H1 (cell line): Measurements from ENCODE around the gene LRRC28. TPM values are rescaled to one million over a fixed set of nuclear protein-coding genes. Genes with fewer than 3 reads are reported as not detected.

Source experiments
- CEBPB ChIP-seq: IDR thresholded peaks from 2 replicates; pipeline ENCODE4 v1.6.1; 2012; ENCODE audit warnings: low read depth, low read length
- CTBP2 ChIP-seq: IDR thresholded peaks from 2 replicates; pipeline ENCODE4 v1.7.0; 2011; ENCODE audit warnings: borderline replicate concordance, mild to moderate bottlenecking, moderate library complexity, mixed read lengths, low read length; ENCODE audit not compliant: insufficient read depth, insufficient read length
- EP300 ChIP-seq, 2 experiments: IDR thresholded peaks; 1 replicate in 1 of 2; 2 replicates in 1 of 2; pipeline ENCODE4 v1.6.1; 2011 to 2012; ENCODE audit warnings: low read depth in 2 of 2, low read length in 2 of 2, mild to moderate bottlenecking in 2 of 2, borderline replicate concordance in 1 of 2, inconsistent platforms in 1 of 2, moderate library complexity in 1 of 2
- JUND ChIP-seq: IDR thresholded peaks from 2 replicates; pipeline ENCODE4 v1.6.1; 2011; ENCODE audit warnings: mild to moderate bottlenecking, improper control_type of control experiment, low read length
- POLR2A ChIP-seq, 2 experiments: IDR thresholded peaks; 1 replicate in 1 of 2; 2 replicates in 1 of 2; pipeline ENCODE4 v1.6.1; 2011; ENCODE audit warnings: low read depth in 2 of 2, low read length in 2 of 2, mild to moderate bottlenecking in 2 of 2; ENCODE audit errors: control extremely low read depth in 1 of 2
- RFX5 ChIP-seq: IDR thresholded peaks from 2 replicates; pipeline ENCODE4 v1.6.1; 2011; ENCODE audit warnings: low read depth, low read length, improper control_type of control experiment, borderline replicate concordance
- SIX5 ChIP-seq: IDR thresholded peaks from 2 replicates; pipeline ENCODE4 v1.6.1; 2011; ENCODE audit warnings: mild to moderate bottlenecking, low read depth, low read length
- TAF1 ChIP-seq: IDR thresholded peaks from 2 replicates; pipeline ENCODE4 v1.6.1; 2011; ENCODE audit warnings: mild to moderate bottlenecking, low read depth, low read length
- polyA plus RNA-seq, 7 experiments: library from polyadenylated mRNA; depleted of rRNA in 3 of 7; stranded (reverse) in 5 of 7; unstranded in 2 of 7; fragments of >200 nt in 5 of 7; fragments of 200-250 nt in 2 of 7; gene quantifications; 1 replicate in 5 of 7; 2 replicates in 1 of 7; 4 replicates in 1 of 7; pipeline versions ENCODE4 v1.2.1 to v1.2.3, GENCODE V29; 2011 to 2013; ENCODE audit warnings: missing spikeins in 2 of 7, mixed read lengths in 2 of 7
- total RNA-seq: library from RNA; stranded (reverse); fragmentation: NEBNext Ultra II Directional; extraction: Animal tissue kit (Norgen Biotek cat#: 25700); gene quantifications from 2 replicates; pipeline ENCODE4 v1.2.1, GENCODE V29; 2021

LRRC28 gene
- total and polyA plus RNA-seq, 2 of the 8 experiments (the other 6 are each of a cell fraction or from before 2014, with no cell fraction given) = 20.2 to 23.3 TPM

- TF ChIP-seq CEBPB = no peak
- no peak for TF ChIP-seq POLR2A (IDR thresholded peaks at IDR 0.05; ENCODE audit: control extremely low read depth in 1 of 2, low read depth in 2 of 2, low read length in 2 of 2)
- TF ChIP-seq TAF1 = no peak
- TF ChIP-seq EP300 (IDR thresholded peaks at IDR 0.05; ENCODE audit: borderline replicate concordance in 1 of 2, low read depth in 2 of 2, low read length in 2 of 2) = no peak
- no peak for TF ChIP-seq CTBP2
- no peak for TF ChIP-seq JUND
- TF ChIP-seq RFX5 = no peak
- no peak for TF ChIP-seq SIX5
Observed at GRCh38 chr15:99268431-99268830, 17.1 kb downstream of the LRRC28 start (continued).
